NCI-H748 (cell line): ENCODE results near the gene SH3RF2.

ENCODE experiments used
- DNase-seq: peaks from one replicate; lab custom pipeline; 2025; ENCODE audit not compliant: unreplicated experiment; lab: John Stamatoyannopoulos, UW

SH3RF2 gene

GRCh38 chr5:145920542-145921210 is 15.7 kb upstream of the SH3RF2 start:
- no peak for DNase-seq

GRCh38 chr5:145921211-145921610 is 15.2 kb upstream of the SH3RF2 start:
- no peak for DNase-seq

GRCh38 chr5:145922059-145922458 is 14.3 kb upstream of the SH3RF2 start:
- no peak for DNase-seq

GRCh38 chr5:145923405-145923804 is 13.0 kb upstream of the SH3RF2 start:
- DNase-seq: no peak

- no peak for DNase-seq
Measured at GRCh38 chr5:145924849-145925248, 11.5 kb upstream of the SH3RF2 start.

GRCh38 chr5:145925353-145925752 is 11.0 kb upstream of the SH3RF2 start:
- no peak for DNase-seq

GRCh38 chr5:145925803-145926202 is 10.6 kb upstream of the SH3RF2 start:
- DNase-seq: no peak

- no peak for DNase-seq
Measured at GRCh38 chr5:145931718-145932117, 4.7 kb upstream of the SH3RF2 start.

GRCh38 chr5:145934276-145934675 is 2.1 kb upstream of the SH3RF2 start:
- no peak for DNase-seq

GRCh38 chr5:145937432-145938250 is 1.3 kb downstream of the SH3RF2 start:
- no peak for DNase-seq

GRCh38 chr5:145938776-145939539 is 2.6 kb downstream of the SH3RF2 start:
- DNase-seq: peak; percentile 89

- DNase-seq: no peak
Measured at GRCh38 chr5:145939540-145940065, 3.2 kb downstream of the SH3RF2 start.

GRCh38 chr5:145941096-145941447 is 4.7 kb downstream of the SH3RF2 start:
- no peak for DNase-seq

GRCh38 chr5:145941448-145942130 is 5.2 kb downstream of the SH3RF2 start:
- no peak for DNase-seq

GRCh38 chr5:145942201-145942600 is 5.8 kb downstream of the SH3RF2 start:
- DNase-seq: no peak

- DNase-seq: no peak
Measured at GRCh38 chr5:145942749-145943148, 6.4 kb downstream of the SH3RF2 start.

GRCh38 chr5:145943674-145944121 is 7.3 kb downstream of the SH3RF2 start:
- peak; percentile 54 for DNase-seq

- DNase-seq: no peak
Measured at GRCh38 chr5:145944328-145944727, 8.0 kb downstream of the SH3RF2 start.

GRCh38 chr5:145945620-145946111 is 9.3 kb downstream of the SH3RF2 start:
- DNase-seq: no peak

- DNase-seq: no peak
Measured at GRCh38 chr5:145946112-145946861, 9.9 kb downstream of the SH3RF2 start.
